ACHN (cell line): ENCODE results near the gene NKX6-2.
"Not testable (repeated sequence)": the region's sequence is repeated elsewhere in the genome, so short reads cannot be mapped to it uniquely, and the experiment has no call there.

Source experiments
- DNase-seq: peaks from one replicate; pipeline ENCODE4 v3.0.0-alpha.2; 2015
- in situ Hi-C: cut with HindIII; loops from 2 replicates; pipeline ENCODE4 v1.10.0; 2017; ENCODE audit warnings: low sequenced_read_pairs, low pct_ligation_motif_present, low pct_unique_long_range_greater_than_20kb

Gene NKX6-2

GRCh38 chr10:132803416-132804210, 17.7 kb upstream of the NKX6-2 start:
- in situ Hi-C loops = no loop called here

GRCh38 chr10:132802694-132803320, 16.9 kb upstream of the NKX6-2 start:
- in situ Hi-C loops = no loop called here
- DNase-seq = no peak

More at GRCh38 chr10:132803416-132804210, 17.7 kb upstream of the NKX6-2 start:
- no peak for DNase-seq

GRCh38 chr10:132802048-132802447, 16.1 kb upstream of the NKX6-2 start:
- DNase-seq = no peak
- in situ Hi-C loops = no loop called here

GRCh38 chr10:132799865-132800264, 13.9 kb upstream of the NKX6-2 start:
- no peak for DNase-seq
- in situ Hi-C loops = no loop called here

GRCh38 chr10:132798876-132799275, 12.9 kb upstream of the NKX6-2 start:
- no peak for DNase-seq

GRCh38 chr10:132798403-132798802, 12.5 kb upstream of the NKX6-2 start:
- in situ Hi-C loops = no loop called here
- DNase-seq = no peak

More at GRCh38 chr10:132798876-132799275, 12.9 kb upstream of the NKX6-2 start:
- in situ Hi-C loops = no loop called here

GRCh38 chr10:132797986-132798385, 12.0 kb upstream of the NKX6-2 start:
- DNase-seq, in situ Hi-C loops: not testable (repeated sequence)

- in situ Hi-C loops = no loop called here
Measured at GRCh38 chr10:132796846-132797245, 10.9 kb upstream of the NKX6-2 start.

GRCh38 chr10:132793871-132794849, 8.2 kb upstream of the NKX6-2 start:
- DNase-seq = no peak
- in situ Hi-C loops = no loop called here

More at GRCh38 chr10:132796846-132797245, 10.9 kb upstream of the NKX6-2 start:
- DNase-seq = no peak

GRCh38 chr10:132793213-132793612, 7.3 kb upstream of the NKX6-2 start:
- in situ Hi-C loops = no loop called here
- DNase-seq = no peak

- in situ Hi-C loops = no loop called here
- no peak for DNase-seq
Measured at GRCh38 chr10:132792796-132793195, 6.8 kb upstream of the NKX6-2 start.

- DNase-seq, in situ Hi-C loops: not testable (repeated sequence)
Measured at GRCh38 chr10:132792099-132792498, 6.2 kb upstream of the NKX6-2 start.

GRCh38 chr10:132790934-132791829, 5.2 kb upstream of the NKX6-2 start:
- in situ Hi-C loops = no loop called here
- DNase-seq = no peak

- no peak for DNase-seq
- in situ Hi-C loops = no loop called here
Measured at GRCh38 chr10:132790470-132790869, 4.5 kb upstream of the NKX6-2 start.

GRCh38 chr10:132789659-132790148, 3.8 kb upstream of the NKX6-2 start:
- DNase-seq = no peak
- in situ Hi-C loops = no loop called here

GRCh38 chr10:132788831-132789219, 2.9 kb upstream of the NKX6-2 start:
- no peak for DNase-seq
- in situ Hi-C loops = no loop called here

GRCh38 chr10:132788180-132788830, 2.4 kb upstream of the NKX6-2 start:
- in situ Hi-C loops = no loop called here
- no peak for DNase-seq
